Upper lobe of right lung (tissue), 1 donor: ENCODE data around the gene PLXNA1. TPM values are rescaled to one million over a fixed set of nuclear protein-coding genes. Genes with fewer than 3 reads are reported as not detected.

ENCODE experiments used
- ATAC-seq: fragments of 200-7000 bp; cut with Tn5 transposase; one replicate; pipeline ENCODE4 v1.9.1; 2020; ENCODE audit warnings: mild to moderate bottlenecking, moderate library complexity
- DNase-seq: peaks from one replicate; pipeline ENCODE4 v3.0.0-alpha.2; 2020
- H3K27ac ChIP-seq: fragments of 200-600 bp; one replicate; pipeline ENCODE4 v1.8.0; 2022
- H3K27me3 ChIP-seq: fragments of 200-600 bp; one replicate; pipeline ENCODE4 v1.8.0; 2022; ENCODE audit warnings: mild to moderate bottlenecking
- H3K36me3 ChIP-seq: fragments of 200-600 bp; one replicate; pipeline ENCODE4 v1.8.0; 2022
- H3K4me1 ChIP-seq: fragments of 200-600 bp; one replicate; pipeline ENCODE4 v1.8.0; 2022
- H3K4me3 ChIP-seq: fragments of 200-600 bp; one replicate; pipeline ENCODE4 v1.8.0; 2022; ENCODE audit warnings: mild to moderate bottlenecking
- H3K9me3 ChIP-seq: fragments of 200-600 bp; one replicate; pipeline ENCODE4 v1.8.0; 2022
- CTCF ChIP-seq: fragments of 200-600 bp; IDR thresholded peaks from one replicate; pipeline ENCODE4 v1.8.0; 2022; ENCODE audit warnings: antibody characterized with exemption
- intact Hi-C: fragments of 100-400 bp; cut with DNase I; formaldehyde crosslinking; loops from one replicate; pipeline ENCODE4 v1.11.0; 2022
- total RNA-seq: library from RNA; stranded (reverse); fragmentation: NEBNext Ultra II Directional; extraction: Animal tissue kit (Norgen Biotek cat#: 25700); gene quantifications from one replicate; pipeline ENCODE4 v1.2.1, GENCODE V29; 2021
- donor health status: DM: no; HTN: yes; CAD: no; lungs with severe emphysema.

The PLXNA1 gene
- total RNA-seq, 1 donor from 2014 or later = 53.5 TPM

GRCh38 chr3:126976906-126977305, 6.0 kb upstream of the PLXNA1 start:
- intact Hi-C loops = no loop called here
- TF ChIP-seq CTCF = no peak

GRCh38 chr3:126977821-126978220, 5.1 kb upstream of the PLXNA1 start:
- TF ChIP-seq CTCF = no peak
- no peak overlapping the region for H3K4me3 ChIP-seq
- H3K27me3 ChIP-seq = no peaks in the 10 kb centered on the region
- ATAC-seq (no peak), DNase-seq (no peak)
- no peaks in the 10 kb centered on the region for H3K36me3 ChIP-seq
- H3K27ac ChIP-seq = no peak overlapping the region
- intact Hi-C loops = no loop called here
- peaks cover 7% of the 10 kb centered on the region for H3K4me1 ChIP-seq
- peaks cover 11% of the 10 kb centered on the region for H3K9me3 ChIP-seq

More at GRCh38 chr3:126976906-126977305, 6.0 kb upstream of the PLXNA1 start:
- H3K27ac ChIP-seq = no peak overlapping the region
- peaks cover 11% of the 10 kb centered on the region for H3K9me3 ChIP-seq
- H3K4me1 ChIP-seq = peaks cover 3% of the 10 kb centered on the region
- no peaks in the 10 kb centered on the region for H3K27me3 ChIP-seq
- H3K36me3 ChIP-seq = no peaks in the 10 kb centered on the region
- H3K4me3 ChIP-seq = no peak overlapping the region
- no peak for DNase-seq
- no peak for ATAC-seq

- Histone ChIP-seq H3K27ac (no peak overlapping the region), H3K27me3 (no peaks in the 10 kb centered on the region), H3K36me3 (no peaks in the 10 kb centered on the region), H3K4me3 (no peak overlapping the region), H3K9me3 (peaks cover 11% of the 10 kb centered on the region), H3K4me1 (peaks cover 7% of the 10 kb centered on the region)
- TF ChIP-seq CTCF = no peak
- ATAC-seq = no peak
- intact Hi-C loops = no loop called here
- DNase-seq = no peak
Observed at GRCh38 chr3:126978291-126978690, 4.6 kb upstream of the PLXNA1 start.

GRCh38 chr3:126979046-126979628, 3.8 kb upstream of the PLXNA1 start:
- ATAC-seq (no peak), DNase-seq (no peak)
- no peak for TF ChIP-seq CTCF
- H3K27ac ChIP-seq = no peak overlapping the region
- H3K4me1 ChIP-seq = peaks cover 7% of the 10 kb centered on the region
- no peaks in the 10 kb centered on the region for H3K27me3 ChIP-seq
- no peak overlapping the region for H3K4me3 ChIP-seq
- intact Hi-C loops = no loop called here
- no peaks in the 10 kb centered on the region for H3K36me3 ChIP-seq
- peaks cover 11% of the 10 kb centered on the region for H3K9me3 ChIP-seq

GRCh38 chr3:126980266-126980811, 2.6 kb upstream of the PLXNA1 start:
- H3K4me1 ChIP-seq = peaks cover 7% of the 10 kb centered on the region
- H3K4me3 ChIP-seq = no peak overlapping the region
- DNase-seq (no peak), ATAC-seq (no peak)
- H3K27me3 ChIP-seq = no peaks in the 10 kb centered on the region
- peaks cover 1% of the 10 kb centered on the region for H3K9me3 ChIP-seq
- no peak overlapping the region for H3K27ac ChIP-seq
- intact Hi-C loops = loop anchor here (10.0 kb wide), 1 partner anchor 226 kb away; no protein-coding TSS in a partner anchor
- no peaks in the 10 kb centered on the region for H3K36me3 ChIP-seq
- no peak for TF ChIP-seq CTCF
